Gastrocnemius medialis (tissue), 4 donors: ENCODE data around the gene PPIG. TPM values are rescaled to one million over a fixed set of nuclear protein-coding genes. Genes with fewer than 3 reads are reported as not detected.

Experiments used
- ATAC-seq, 2 donors: fragments of 150-250 bp; one replicate each; pipeline ENCODE4 v1.9.1; 2016
- DNase-seq, 2 donors: peaks; one replicate each; pipeline ENCODE4 v3.0.0-alpha.2; 2019
- H3K27ac ChIP-seq, 4 donors: fragments of 200-600 bp; sonication (generic); 1 replicate in 1 of 4; 2 replicates in 3 of 4; pipeline ENCODE4 v1.5.1; 2016 to 2018; ENCODE audit warnings: mild to moderate bottlenecking in 2 of 4, moderate library complexity in 1 of 4
- H3K27me3 ChIP-seq, 3 donors: fragments of 200-600 bp; sonication (generic) in 2 of 3; 1 replicate in 1 of 3; 2 replicates in 2 of 3; pipeline versions ENCODE4 v1.5.1 to v1.6.0; 2016 to 2019; ENCODE audit warnings: mild to moderate bottlenecking in 1 of 3, moderate library complexity in 1 of 3
- H3K36me3 ChIP-seq, 2 donors: fragments of 200-600 bp; sonication (generic) in 1 of 2; one replicate each; pipeline ENCODE4 v1.5.1; 2017 to 2018
- H3K4me1 ChIP-seq, 2 donors: fragments of 200-600 bp; sonication (generic) in 1 of 2; one replicate each; pipeline ENCODE4 v1.5.1; 2016 to 2017; ENCODE audit warnings: mild to moderate bottlenecking in 2 of 2
- H3K4me3 ChIP-seq, 4 donors: fragments of 200-600 bp; sonication (generic) in 3 of 4; 1 replicate in 1 of 4; 2 replicates in 3 of 4; pipeline ENCODE4 v1.5.1; 2016 to 2019; ENCODE audit warnings: mild to moderate bottlenecking in 2 of 4
- H3K9me3 ChIP-seq, 3 donors: fragments of 200-600 bp; sonication (generic) in 2 of 3; 1 replicate in 1 of 3; 2 replicates in 2 of 3; pipeline ENCODE4 v1.5.1; 2016 to 2019
- POLR2A ChIP-seq, 2 donors: fragments of 450-650 bp; IDR thresholded peaks; one replicate each; pipeline ENCODE4 v1.6.1; 2017; ENCODE audit warnings: antibody characterized with exemption in 2 of 2, mild to moderate bottlenecking in 2 of 2, moderate library complexity in 2 of 2
- in situ Hi-C, 4 donors: fragments of 200-750 bp; cut with MboI; loops; one replicate each; pipeline versions ENCODE4 v1.15.0 to v1.8.0; 2017; ENCODE audit warnings: low sequenced_read_pairs in 4 of 4
- intact Hi-C: fragments of 100-400 bp; cut with DNase I; formaldehyde crosslinking; loops from one replicate; pipeline ENCODE4 v1.15.1; 2023; ENCODE audit warnings: low total_unique reads
- total RNA-seq, 4 donors: library from RNA; depleted of rRNA; stranded (reverse); fragments of >200 nt; gene quantifications; one replicate each; pipeline versions ENCODE4 v1.1.0 to v1.2.3, GENCODE V29; 2016
- TF ChIP-seq, protein P1 (sequence below), 5 experiments: fragments of 450-650 bp in 3 of 5; fragments of 200-600 bp in 2 of 5; sonication (generic) in 2 of 5; IDR thresholded peaks in 4 of 5; conservative IDR thresholded peaks in 1 of 5; 1 replicate in 4 of 5; 2 replicates in 1 of 5; pipeline ENCODE4 v1.5.1; 2016 to 2019; ENCODE audit warnings: antibody characterized with exemption in 5 of 5, mild to moderate bottlenecking in 3 of 5, moderate library complexity in 3 of 5

Gene PPIG
- total RNA-seq, 4 donors from 2014 or later, result 27.7 to 40.5 (median 29.3) TPM

DNA sequence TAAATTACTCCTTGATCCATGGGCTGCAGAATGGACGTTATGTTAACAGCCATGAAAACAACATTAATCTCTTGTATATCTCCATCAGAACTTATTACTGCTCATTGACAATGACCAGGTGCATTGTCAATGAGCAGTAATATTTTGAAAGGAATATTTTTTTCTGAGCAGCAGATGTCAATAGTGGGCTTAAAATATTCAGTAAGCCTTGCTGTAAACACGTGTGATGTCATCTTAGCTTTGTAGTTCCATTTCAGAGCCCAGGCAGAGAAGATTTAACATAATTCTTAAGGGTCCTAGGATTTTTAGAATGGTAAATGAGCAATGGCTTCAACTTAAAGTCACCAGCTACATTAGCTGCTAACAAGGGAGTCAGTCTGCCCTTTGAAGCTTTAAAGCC, 83.4 kb downstream of the PPIG start:
- Histone ChIP-seq H3K27me3 (no peaks in the 10 kb centered on the region), H3K4me3 (no peak overlapping the region), H3K27ac (no peak overlapping the region), H3K4me1 (no peaks in the 10 kb centered on the region), H3K9me3 (no peaks in the 10 kb centered on the region), H3K36me3 (no peaks in the 10 kb centered on the region)
- in situ Hi-C loops (no loop called here), intact Hi-C loops (no loop called here)
- TF ChIP-seq POLR2A (IDR thresholded peaks at IDR 0.05), result no peak
- TF ChIP-seq, protein P1, sequence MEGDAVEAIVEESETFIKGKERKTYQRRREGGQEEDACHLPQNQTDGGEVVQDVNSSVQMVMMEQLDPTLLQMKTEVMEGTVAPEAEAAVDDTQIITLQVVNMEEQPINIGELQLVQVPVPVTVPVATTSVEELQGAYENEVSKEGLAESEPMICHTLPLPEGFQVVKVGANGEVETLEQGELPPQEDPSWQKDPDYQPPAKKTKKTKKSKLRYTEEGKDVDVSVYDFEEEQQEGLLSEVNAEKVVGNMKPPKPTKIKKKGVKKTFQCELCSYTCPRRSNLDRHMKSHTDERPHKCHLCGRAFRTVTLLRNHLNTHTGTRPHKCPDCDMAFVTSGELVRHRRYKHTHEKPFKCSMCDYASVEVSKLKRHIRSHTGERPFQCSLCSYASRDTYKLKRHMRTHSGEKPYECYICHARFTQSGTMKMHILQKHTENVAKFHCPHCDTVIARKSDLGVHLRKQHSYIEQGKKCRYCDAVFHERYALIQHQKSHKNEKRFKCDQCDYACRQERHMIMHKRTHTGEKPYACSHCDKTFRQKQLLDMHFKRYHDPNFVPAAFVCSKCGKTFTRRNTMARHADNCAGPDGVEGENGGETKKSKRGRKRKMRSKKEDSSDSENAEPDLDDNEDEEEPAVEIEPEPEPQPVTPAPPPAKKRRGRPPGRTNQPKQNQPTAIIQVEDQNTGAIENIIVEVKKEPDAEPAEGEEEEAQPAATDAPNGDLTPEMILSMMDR (IDR thresholded peaks at IDR 0.05 in 4 of 5, conservative IDR thresholded peaks at IDR 0.05 in 1 of 5), result no peak
- no peak for ATAC-seq
- no peak for DNase-seq

DNA sequence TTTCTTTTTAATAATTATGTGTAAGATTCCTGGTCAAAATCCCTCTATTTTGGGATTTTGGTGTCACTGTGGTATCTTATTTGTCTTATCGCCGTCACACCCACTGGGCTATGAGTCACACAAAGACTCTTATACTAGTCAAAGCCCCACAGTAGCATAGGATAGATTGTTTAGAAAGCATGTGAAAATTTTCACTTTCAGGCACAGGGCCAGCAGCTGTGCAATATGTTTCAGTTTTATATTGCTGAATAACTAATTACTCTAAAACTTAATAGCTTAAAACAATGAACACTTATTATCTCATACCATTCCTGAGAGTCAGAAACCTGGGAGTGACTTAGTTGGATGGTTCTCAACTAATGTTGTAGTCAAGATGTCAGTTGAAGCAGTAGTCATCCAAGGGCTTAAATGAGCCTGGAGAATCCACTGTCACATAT, 86.1 kb downstream of the PPIG start:
- Histone ChIP-seq H3K27ac (no peak overlapping the region), H3K9me3 (no peaks in the 10 kb centered on the region), H3K27me3 (no peaks in the 10 kb centered on the region), H3K4me1 (no peaks in the 10 kb centered on the region), H3K36me3 (no peaks in the 10 kb centered on the region), H3K4me3 (no peak overlapping the region)
- in situ Hi-C loops (no loop called here), intact Hi-C loops (no loop called here)
- DNase-seq, result no peak
- TF ChIP-seq, protein P1 (IDR thresholded peaks at IDR 0.05 in 4 of 5, conservative IDR thresholded peaks at IDR 0.05 in 1 of 5), result no peak
- no peak for TF ChIP-seq POLR2A (IDR thresholded peaks at IDR 0.05)
- no peak for ATAC-seq

DNA sequence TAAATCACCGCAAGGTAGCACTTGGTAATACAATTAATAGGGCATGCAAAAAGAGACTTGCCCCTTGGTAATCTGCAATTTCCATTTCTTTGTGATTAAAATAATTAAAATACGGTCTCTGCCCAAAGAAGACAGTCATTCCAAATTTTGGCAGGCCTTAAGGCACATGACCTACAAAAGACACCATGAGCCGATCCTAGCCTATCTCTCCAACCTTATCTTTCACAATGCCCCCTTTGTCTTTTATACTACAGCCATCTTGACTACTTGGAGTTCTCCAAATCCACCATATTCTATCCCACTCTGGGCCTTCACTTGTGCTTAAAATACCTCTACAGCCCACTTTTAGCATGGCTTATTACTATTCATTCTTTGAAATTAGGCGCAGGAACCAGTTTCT, 86.8 kb downstream of the PPIG start:
- Histone ChIP-seq H3K4me3 (no peak overlapping the region), H3K36me3 (no peaks in the 10 kb centered on the region), H3K9me3 (no peaks in the 10 kb centered on the region), H3K4me1 (no peaks in the 10 kb centered on the region), H3K27ac (no peak overlapping the region), H3K27me3 (no peaks in the 10 kb centered on the region)
- no peak for ATAC-seq
- intact Hi-C loops (no loop called here), in situ Hi-C loops (no loop called here)
- no peak for DNase-seq
- TF ChIP-seq, protein P1 (IDR thresholded peaks at IDR 0.05 in 4 of 5, conservative IDR thresholded peaks at IDR 0.05 in 1 of 5), result no peak
- no peak for TF ChIP-seq POLR2A (IDR thresholded peaks at IDR 0.05)

DNA sequence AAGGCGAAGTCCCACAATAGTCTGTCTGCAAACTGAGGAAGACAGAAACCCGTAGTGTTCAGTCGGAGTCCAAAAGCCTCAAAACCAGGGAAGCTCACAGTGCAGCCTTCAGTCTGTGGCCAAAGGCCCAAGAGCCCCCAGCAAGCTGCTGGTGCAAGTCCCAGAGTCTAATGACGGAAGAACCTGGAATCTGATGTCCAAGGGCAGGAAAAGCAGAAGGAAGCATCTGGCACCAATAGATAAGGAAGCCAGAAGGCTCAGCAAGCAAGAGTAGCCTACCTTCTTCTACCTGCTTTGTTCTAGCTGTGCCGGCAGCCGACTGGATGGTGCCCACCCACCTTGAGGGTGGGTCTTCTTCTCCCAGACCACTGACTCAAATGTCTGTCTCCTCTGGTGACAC, 88.3 kb downstream of the PPIG start:
- DNase-seq, result no peak
- intact Hi-C loops, result no loop called here

More for the DNA sequence above, 88.3 kb downstream of the PPIG start:
- no peak for TF ChIP-seq POLR2A (IDR thresholded peaks at IDR 0.05)
- TF ChIP-seq, protein P1 (IDR thresholded peaks at IDR 0.05 in 4 of 5, conservative IDR thresholded peaks at IDR 0.05 in 1 of 5), result no peak
- no peaks in the 10 kb centered on the region for H3K36me3 ChIP-seq
- no peaks in the 10 kb centered on the region for H3K27me3 ChIP-seq
- no peak overlapping the region for H3K27ac ChIP-seq
- H3K4me3 ChIP-seq, result no peak overlapping the region
- in situ Hi-C loops, result no loop called here
- no peak for ATAC-seq
- no peaks in the 10 kb centered on the region for H3K9me3 ChIP-seq
- H3K4me1 ChIP-seq, result no peaks in the 10 kb centered on the region
